Mucosa of descending colon (tissue), 3 donors: Measurements from ENCODE around the gene LIFR. TPM values are rescaled to one million over a fixed set of nuclear protein-coding genes. Genes with fewer than 3 reads are reported as not detected.

Source experiments
- ATAC-seq: fragments of 200-7000 bp; cut with Tn5 transposase; one replicate; pipeline ENCODE4 v1.9.1; 2020; ENCODE audit warnings: mild to moderate bottlenecking, moderate library complexity
- DNase-seq, 3 donors: peaks; one replicate each; pipeline ENCODE4 v3.0.0-alpha.2; 2020
- H3K36me3 ChIP-seq: fragments of 200-600 bp; one replicate; pipeline ENCODE4 v1.8.0; 2021; ENCODE audit warnings: low read depth, mild to moderate bottlenecking
- H3K4me1 ChIP-seq: fragments of 200-600 bp; one replicate; pipeline ENCODE4 v1.8.0; 2021; ENCODE audit warnings: low read depth, mild to moderate bottlenecking
- H3K4me3 ChIP-seq: fragments of 200-600 bp; one replicate; pipeline ENCODE4 v1.8.0; 2021; ENCODE audit warnings: mild to moderate bottlenecking
- H3K9me3 ChIP-seq: fragments of 200-600 bp; one replicate; pipeline ENCODE4 v1.8.0; 2021; ENCODE audit warnings: mild to moderate bottlenecking
- CTCF ChIP-seq: fragments of 200-600 bp; IDR thresholded peaks from one replicate; pipeline ENCODE4 v1.8.0; 2022; ENCODE audit warnings: antibody characterized with exemption, mild to moderate bottlenecking
- intact Hi-C, 2 donors: fragments of 100-400 bp; cut with DNase I in 1 of 2; cut with micrococcal nuclease in 1 of 2; formaldehyde crosslinking; loops; one replicate each; pipeline versions ENCODE4 v1.11.0 to v1.11.1; 2022; cut with DNase I, micrococcal nuclease
- total RNA-seq, 3 donors: library from RNA; stranded (reverse); fragmentation: NEBNext Ultra II Directional in 2 of 3; extraction: Animal tissue kit (Norgen Biotek cat#: 25700) in 2 of 3; gene quantifications; one replicate each; pipeline versions ENCODE4 v1.2.1 to v1.2.4, GENCODE V29; 2021 to 2023
- donor health status: DM: no; HTN: no; CAD: no; lungs with moderate emphysema.
- donor health status: DM: no; HTN: no; CAD: no.
- donor health status: DM: no; HTN: yes; CAD: no.

Gene LIFR
- total RNA-seq, 3 donors from 2014 or later, result 9.5 to 28.9 (median 13.1) TPM

GRCh38 chr5:38579105-38579504 is 22.7 kb upstream of the LIFR start:
- TF ChIP-seq CTCF, result no peak
- ATAC-seq (no peak), DNase-seq (no peak)
- intact Hi-C loops, result no loop called here
- Histone ChIP-seq H3K9me3 (no peaks in the 10 kb centered on the region), H3K4me1 (no peaks in the 10 kb centered on the region), H3K4me3 (no peak overlapping the region), H3K36me3 (no peaks in the 10 kb centered on the region)

- no peak for ATAC-seq
These were observed 20.7 kb upstream of the LIFR start for GRCh38 chr5:38576961-38577684.

GRCh38 chr5:38576442-38576841 is 20.0 kb upstream of the LIFR start:
- no peaks in the 10 kb centered on the region for H3K9me3 ChIP-seq
- no peak overlapping the region for H3K4me3 ChIP-seq
- no peaks in the 10 kb centered on the region for H3K36me3 ChIP-seq
- intact Hi-C loops, result no loop called here
- TF ChIP-seq CTCF, result no peak
- DNase-seq, result no peak
- H3K4me1 ChIP-seq, result no peaks in the 10 kb centered on the region
- ATAC-seq, result no peak

More at GRCh38 chr5:38576961-38577684, 20.7 kb upstream of the LIFR start:
- Histone ChIP-seq H3K4me1 (no peaks in the 10 kb centered on the region), H3K36me3 (no peaks in the 10 kb centered on the region), H3K9me3 (no peaks in the 10 kb centered on the region), H3K4me3 (no peak overlapping the region)
- intact Hi-C loops, result no loop called here
- no peak for DNase-seq
- no peak for TF ChIP-seq CTCF

- TF ChIP-seq CTCF, result no peak
- Histone ChIP-seq H3K4me3 (no peak overlapping the region), H3K36me3 (no peaks in the 10 kb centered on the region), H3K9me3 (no peaks in the 10 kb centered on the region), H3K4me1 (no peaks in the 10 kb centered on the region)
- DNase-seq (no peak), ATAC-seq (no peak)
- intact Hi-C loops, result no loop called here
These were observed 19.0 kb upstream of the LIFR start for GRCh38 chr5:38575476-38575875.

- H3K4me3 ChIP-seq, result no peak overlapping the region
- H3K36me3 ChIP-seq, result no peaks in the 10 kb centered on the region
- intact Hi-C loops, result no loop called here
- H3K4me1 ChIP-seq, result no peaks in the 10 kb centered on the region
- DNase-seq (no peak), ATAC-seq (no peak)
- TF ChIP-seq CTCF, result no peak
- no peaks in the 10 kb centered on the region for H3K9me3 ChIP-seq
These were observed 17.6 kb upstream of the LIFR start for GRCh38 chr5:38574009-38574408.

GRCh38 chr5:38573521-38573920 is 17.1 kb upstream of the LIFR start:
- Histone ChIP-seq H3K4me1 (no peaks in the 10 kb centered on the region), H3K4me3 (no peak overlapping the region), H3K9me3 (no peaks in the 10 kb centered on the region), H3K36me3 (no peaks in the 10 kb centered on the region)
- ATAC-seq, result no peak
- TF ChIP-seq CTCF, result no peak
- intact Hi-C loops, result no loop called here
- DNase-seq, result no peak
